Heart left ventricle (tissue), 13 donors: ENCODE results near the gene PCSK4.

ENCODE experiments used
- POLR2A ChIP-seq, 2 donors: fragments of 450-650 bp; IDR thresholded peaks; one replicate each; pipeline ENCODE4 v1.6.1; 2017; ENCODE audit warnings: antibody characterized with exemption in 2 of 2, mild to moderate bottlenecking in 2 of 2, moderate library complexity in 2 of 2
- TF ChIP-seq, protein P1 (sequence below), 12 donors: fragments of 200-600 bp; sonication (generic) in 4 of 12; IDR thresholded peaks; one replicate each; pipeline versions ENCODE4 v1.5.0 to v1.8.0; 2018 to 2022; ENCODE audit warnings: antibody characterized with exemption in 12 of 12, mild to moderate bottlenecking in 5 of 12
- donor health status: ischemic (EF 13 %, LVEDD 7.1; RV severe dilation, severe dysfunction).
- donor health status: DM: no; HTN: yes; CAD: no.
- donor health status: DM: no; HTN: no; CAD: no.
- donor health status: ischemic (EF 25% LVEDD 6.9; RV normal size, moderate dysfunction).
- donor health status: ischemic (EF 25% LVEDD 5.7; RV mildly dilated, moderate dysfunction).
- donor health status: ischemic (EF 35%, LVEDD 5.7; RV mildly dilated, moderate dysfunction).
- donor health status: nonischemic (EF 11% LVEDD 7.7; RV severe dilation, severe dysfunction).
- donor health status: DM: yes; HTN: yes; CAD: no.
- donor health status: PGD.
- donor health status: ischemic (EF 29% LVEDD 5.4; RV normal size, mild dysfunction).
- donor health status: nonischemic (EF 23%, LVEDD 6.1; RV moderate dilation, normal function).

DNA sequence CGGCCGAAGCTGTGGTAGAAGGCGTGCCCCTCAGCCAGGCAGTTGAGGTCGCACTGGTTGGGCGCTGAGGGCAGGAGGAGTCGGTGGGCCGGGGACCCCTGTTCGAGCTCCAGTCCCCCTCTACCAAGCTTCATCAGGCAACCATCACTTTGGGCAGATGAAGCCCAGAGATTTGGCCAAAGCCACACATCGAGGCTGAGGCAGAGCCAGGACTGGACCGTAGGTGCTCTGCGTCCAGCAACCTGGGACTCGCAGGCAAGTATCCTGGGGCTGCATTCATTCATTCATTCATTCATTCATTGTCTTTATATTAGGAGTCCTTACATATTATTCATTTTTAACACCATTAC lies 18.3 kb upstream of the PCSK4 start:
- TF ChIP-seq, protein P1, sequence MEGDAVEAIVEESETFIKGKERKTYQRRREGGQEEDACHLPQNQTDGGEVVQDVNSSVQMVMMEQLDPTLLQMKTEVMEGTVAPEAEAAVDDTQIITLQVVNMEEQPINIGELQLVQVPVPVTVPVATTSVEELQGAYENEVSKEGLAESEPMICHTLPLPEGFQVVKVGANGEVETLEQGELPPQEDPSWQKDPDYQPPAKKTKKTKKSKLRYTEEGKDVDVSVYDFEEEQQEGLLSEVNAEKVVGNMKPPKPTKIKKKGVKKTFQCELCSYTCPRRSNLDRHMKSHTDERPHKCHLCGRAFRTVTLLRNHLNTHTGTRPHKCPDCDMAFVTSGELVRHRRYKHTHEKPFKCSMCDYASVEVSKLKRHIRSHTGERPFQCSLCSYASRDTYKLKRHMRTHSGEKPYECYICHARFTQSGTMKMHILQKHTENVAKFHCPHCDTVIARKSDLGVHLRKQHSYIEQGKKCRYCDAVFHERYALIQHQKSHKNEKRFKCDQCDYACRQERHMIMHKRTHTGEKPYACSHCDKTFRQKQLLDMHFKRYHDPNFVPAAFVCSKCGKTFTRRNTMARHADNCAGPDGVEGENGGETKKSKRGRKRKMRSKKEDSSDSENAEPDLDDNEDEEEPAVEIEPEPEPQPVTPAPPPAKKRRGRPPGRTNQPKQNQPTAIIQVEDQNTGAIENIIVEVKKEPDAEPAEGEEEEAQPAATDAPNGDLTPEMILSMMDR (IDR thresholded peaks at IDR 0.05) = no peak
- no peak for TF ChIP-seq POLR2A (IDR thresholded peaks at IDR 0.05)
